Activated T-helper 2 cell treated with anti-CD3 and anti-CD28 coated beads, Interferon-gamma antibody, Interleukin-2, Interleukin-4, amounts not matched to agents 10 μg/mL and 5 μg/mL and 100 μg/mL, durations not matched to agents 14 hours and 24 hours and 36 hours (primary cell): ENCODE measurements around the gene REN. TPM values are rescaled to one million over a fixed set of nuclear protein-coding genes. Genes with fewer than 3 reads are reported as not detected.

Source experiments
- DNase-seq: peaks from one replicate; pipeline ENCODE4 v3.0.0; 2021; ENCODE audit warnings: low spot score
- H3K27ac Mint-ChIP-seq: one replicate; pipeline ENCODE4 v1.8.0; 2021; ENCODE audit warnings: mixed read lengths
- H3K27me3 Mint-ChIP-seq: one replicate; pipeline ENCODE4 v1.8.0; 2021; ENCODE audit warnings: low read depth, mixed read lengths
- H3K36me3 Mint-ChIP-seq: one replicate; pipeline ENCODE4 v1.8.0; 2021; ENCODE audit warnings: low read depth, mixed read lengths
- H3K4me1 Mint-ChIP-seq: one replicate; pipeline ENCODE4 v1.8.0; 2021; ENCODE audit warnings: low read depth, mixed read lengths
- H3K4me3 Mint-ChIP-seq: one replicate; pipeline ENCODE4 v1.8.0; 2021; ENCODE audit warnings: low read depth, mild to moderate bottlenecking, moderate library complexity, mixed read lengths
- H3K9me3 Mint-ChIP-seq: one replicate; pipeline ENCODE4 v1.8.0; 2021; ENCODE audit warnings: mixed read lengths
- intact Hi-C: fragments of 100-400 bp; cut with micrococcal nuclease; formaldehyde crosslinking; loops from one replicate; pipeline ENCODE4 v1.15.1; 2023
- total RNA-seq: library from RNA; stranded (reverse); gene quantifications from 2 replicates; pipeline ENCODE4 v1.2.3, GENCODE V29; 2022

The REN gene
- total RNA-seq, 1 donor from 2014 or later = not detected

GRCh38 chr1:204181116-204181515, 15.0 kb upstream of the REN start:
- no peak for DNase-seq
- Mint-ChIP-seq H3K36me3 (no peaks in the 10 kb centered on the region), H3K4me1 (no peaks in the 10 kb centered on the region), H3K27ac (no peak overlapping the region), H3K4me3 (no peak overlapping the region), H3K9me3 (no peaks in the 10 kb centered on the region), H3K27me3 (peaks cover 5% of the 10 kb centered on the region)
- intact Hi-C loops = no loop called here

GRCh38 chr1:204180133-204180532, 14.0 kb upstream of the REN start:
- DNase-seq = no peak
- Mint-ChIP-seq H3K4me3 (no peak overlapping the region), H3K27ac (no peak overlapping the region), H3K9me3 (no peaks in the 10 kb centered on the region), H3K27me3 (peaks cover 5% of the 10 kb centered on the region), H3K4me1 (no peaks in the 10 kb centered on the region), H3K36me3 (no peaks in the 10 kb centered on the region)
- intact Hi-C loops = no loop called here

GRCh38 chr1:204178487-204179281, 12.5 kb upstream of the REN start:
- Mint-ChIP-seq H3K4me3 (no peak overlapping the region), H3K27ac (no peak overlapping the region), H3K36me3 (no peaks in the 10 kb centered on the region), H3K4me1 (no peaks in the 10 kb centered on the region), H3K9me3 (peaks cover under 1% of the 10 kb centered on the region), H3K27me3 (peaks cover 6% of the 10 kb centered on the region)
- DNase-seq = no peak
- intact Hi-C loops = no loop called here

GRCh38 chr1:204177133-204177532, 11.0 kb upstream of the REN start:
- no peaks in the 10 kb centered on the region for H3K36me3 Mint-ChIP-seq
- peaks cover 6% of the 10 kb centered on the region for H3K9me3 Mint-ChIP-seq
- DNase-seq = no peak
- peaks cover 3% of the 10 kb centered on the region for H3K27me3 Mint-ChIP-seq
- H3K4me1 Mint-ChIP-seq = no peaks in the 10 kb centered on the region
- intact Hi-C loops = no loop called here
- no peak overlapping the region for H3K4me3 Mint-ChIP-seq
- H3K27ac Mint-ChIP-seq = no peak overlapping the region

GRCh38 chr1:204176049-204176448, 9.9 kb upstream of the REN start:
- intact Hi-C loops = no loop called here
- no peak for DNase-seq
- Mint-ChIP-seq H3K36me3 (no peaks in the 10 kb centered on the region), H3K4me1 (no peaks in the 10 kb centered on the region), H3K27ac (no peak overlapping the region), H3K4me3 (no peak overlapping the region), H3K9me3 (peaks cover 14% of the 10 kb centered on the region), H3K27me3 (peaks cover 3% of the 10 kb centered on the region)

GRCh38 chr1:204174958-204175357, 8.8 kb upstream of the REN start:
- Mint-ChIP-seq H3K27me3 (peaks cover 3% of the 10 kb centered on the region), H3K27ac (no peak overlapping the region), H3K4me1 (no peaks in the 10 kb centered on the region), H3K9me3 (peaks cover 23% of the 10 kb centered on the region), H3K36me3 (no peaks in the 10 kb centered on the region), H3K4me3 (no peak overlapping the region)
- intact Hi-C loops = no loop called here
- DNase-seq = no peak

- Mint-ChIP-seq H3K4me3 (no peak overlapping the region), H3K4me1 (no peaks in the 10 kb centered on the region), H3K36me3 (no peaks in the 10 kb centered on the region), H3K9me3 (peaks cover 42% of the 10 kb centered on the region), H3K27me3 (peaks cover 3% of the 10 kb centered on the region), H3K27ac (no peak overlapping the region)
- no peak for DNase-seq
- intact Hi-C loops = no loop called here
Measured at GRCh38 chr1:204172404-204173029, 6.4 kb upstream of the REN start.

- DNase-seq = no peak
- Mint-ChIP-seq H3K4me3 (no peak overlapping the region), H3K36me3 (no peaks in the 10 kb centered on the region), H3K9me3 (peaks cover 47% of the 10 kb centered on the region), H3K27me3 (peaks cover 3% of the 10 kb centered on the region), H3K4me1 (no peaks in the 10 kb centered on the region), H3K27ac (no peak overlapping the region)
- intact Hi-C loops = no loop called here
Measured at GRCh38 chr1:204171751-204172178, 5.6 kb upstream of the REN start.

- H3K36me3 Mint-ChIP-seq = no peaks in the 10 kb centered on the region
- no peaks in the 10 kb centered on the region for H3K4me1 Mint-ChIP-seq
- intact Hi-C loops = no loop called here
- H3K4me3 Mint-ChIP-seq = no peak overlapping the region
- peaks cover 47% of the 10 kb centered on the region for H3K9me3 Mint-ChIP-seq
- peaks cover 3% of the 10 kb centered on the region for H3K27me3 Mint-ChIP-seq
- H3K27ac Mint-ChIP-seq = no peak overlapping the region
- DNase-seq = no peak
Measured at GRCh38 chr1:204170494-204171155, 4.5 kb upstream of the REN start.

- peaks cover 3% of the 10 kb centered on the region for H3K27me3 Mint-ChIP-seq
- DNase-seq = no peak
- H3K9me3 Mint-ChIP-seq = peaks cover 47% of the 10 kb centered on the region
- no peaks in the 10 kb centered on the region for H3K36me3 Mint-ChIP-seq
- no peaks in the 10 kb centered on the region for H3K4me1 Mint-ChIP-seq
- H3K27ac Mint-ChIP-seq = no peak overlapping the region
- intact Hi-C loops = no loop called here
- no peak overlapping the region for H3K4me3 Mint-ChIP-seq
Measured at GRCh38 chr1:204169858-204170257, 3.7 kb upstream of the REN start.

GRCh38 chr1:204167730-204168129, 1.6 kb upstream of the REN start:
- H3K4me1 Mint-ChIP-seq = no peaks in the 10 kb centered on the region
- H3K36me3 Mint-ChIP-seq = no peaks in the 10 kb centered on the region
- H3K9me3 Mint-ChIP-seq = peaks cover 44% of the 10 kb centered on the region
- intact Hi-C loops = no loop called here
- no peak for DNase-seq
- H3K27ac Mint-ChIP-seq = no peak overlapping the region
- no peak overlapping the region for H3K4me3 Mint-ChIP-seq
- no peaks in the 10 kb centered on the region for H3K27me3 Mint-ChIP-seq

- peak; percentile 60 for DNase-seq
- Mint-ChIP-seq H3K4me3 (no peak overlapping the region), H3K27me3 (peaks cover 2% of the 10 kb centered on the region), H3K36me3 (no peaks in the 10 kb centered on the region), H3K4me1 (peaks cover 2% of the 10 kb centered on the region), H3K27ac (no peak overlapping the region), H3K9me3 (peaks cover 5% of the 10 kb centered on the region)
- intact Hi-C loops = loop anchor here (1.0 to 5.0 kb wide), 4 partner anchors 45 to 340 kb away; no protein-coding TSS in a partner anchor
Measured at GRCh38 chr1:204162494-204163074, 3.6 kb downstream of the REN start.
